GM10847 (cell line): ENCODE data around the gene CRKL.

Experiments used
- POLR2A ChIP-seq: IDR thresholded peaks from 2 replicates; pipeline ENCODE4 v1.6.1; 2011; ENCODE audit not compliant: insufficient read length; ENCODE audit errors: extremely low read depth

Gene CRKL, protein sequence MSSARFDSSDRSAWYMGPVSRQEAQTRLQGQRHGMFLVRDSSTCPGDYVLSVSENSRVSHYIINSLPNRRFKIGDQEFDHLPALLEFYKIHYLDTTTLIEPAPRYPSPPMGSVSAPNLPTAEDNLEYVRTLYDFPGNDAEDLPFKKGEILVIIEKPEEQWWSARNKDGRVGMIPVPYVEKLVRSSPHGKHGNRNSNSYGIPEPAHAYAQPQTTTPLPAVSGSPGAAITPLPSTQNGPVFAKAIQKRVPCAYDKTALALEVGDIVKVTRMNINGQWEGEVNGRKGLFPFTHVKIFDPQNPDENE

DNA sequence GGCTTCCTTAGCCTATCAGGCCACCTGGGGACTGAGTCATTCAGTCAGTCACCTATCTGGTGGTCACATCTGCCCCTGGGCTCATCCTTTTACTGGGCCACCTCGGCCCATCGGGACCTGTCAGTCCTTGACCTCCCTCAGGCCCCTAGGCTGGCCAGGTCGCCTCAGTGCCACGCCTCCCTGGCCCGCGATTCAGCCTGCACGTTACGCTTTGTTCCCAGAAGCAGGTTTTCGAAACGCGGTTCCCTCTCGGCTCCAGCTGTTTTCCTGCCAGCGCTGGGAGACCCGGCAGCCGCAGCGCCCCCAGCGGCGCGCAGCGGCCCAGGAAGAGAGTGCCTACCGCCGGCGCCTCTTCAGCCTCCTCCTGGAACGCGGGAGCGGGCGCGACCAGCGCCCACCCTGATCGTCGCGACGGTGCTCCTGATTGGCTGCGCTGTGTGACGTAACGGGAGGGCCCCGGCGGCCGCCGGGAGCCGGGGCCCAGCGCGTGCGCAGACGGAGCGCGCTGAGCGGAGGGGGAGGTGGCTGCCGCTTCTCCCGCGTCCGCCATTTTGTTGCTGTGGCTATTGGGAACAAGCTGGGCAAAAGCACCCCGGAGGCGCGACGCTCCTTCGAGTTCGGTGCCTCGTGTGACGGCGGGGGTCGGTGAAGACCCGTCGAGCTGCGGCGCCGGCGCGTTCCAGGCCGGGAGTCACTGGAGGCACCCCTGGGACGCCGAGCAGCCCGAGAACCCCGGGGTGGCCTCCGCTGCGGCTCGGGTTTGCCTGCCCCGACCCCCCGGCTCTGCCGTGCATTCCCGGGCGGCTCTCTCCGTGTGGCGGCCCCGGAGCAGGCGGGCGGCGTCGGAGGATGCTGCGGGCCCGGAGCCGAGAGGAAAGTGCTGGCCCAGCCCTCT lies at the start of gene CRKL:
Gene CRKL, plus strand, starts transcription at position 492 of the 895 bp plus-strand sequence. CDS start 528 bp downstream, outside the sequence.
- TF ChIP-seq POLR2A = peak; percentile 64

DNA sequence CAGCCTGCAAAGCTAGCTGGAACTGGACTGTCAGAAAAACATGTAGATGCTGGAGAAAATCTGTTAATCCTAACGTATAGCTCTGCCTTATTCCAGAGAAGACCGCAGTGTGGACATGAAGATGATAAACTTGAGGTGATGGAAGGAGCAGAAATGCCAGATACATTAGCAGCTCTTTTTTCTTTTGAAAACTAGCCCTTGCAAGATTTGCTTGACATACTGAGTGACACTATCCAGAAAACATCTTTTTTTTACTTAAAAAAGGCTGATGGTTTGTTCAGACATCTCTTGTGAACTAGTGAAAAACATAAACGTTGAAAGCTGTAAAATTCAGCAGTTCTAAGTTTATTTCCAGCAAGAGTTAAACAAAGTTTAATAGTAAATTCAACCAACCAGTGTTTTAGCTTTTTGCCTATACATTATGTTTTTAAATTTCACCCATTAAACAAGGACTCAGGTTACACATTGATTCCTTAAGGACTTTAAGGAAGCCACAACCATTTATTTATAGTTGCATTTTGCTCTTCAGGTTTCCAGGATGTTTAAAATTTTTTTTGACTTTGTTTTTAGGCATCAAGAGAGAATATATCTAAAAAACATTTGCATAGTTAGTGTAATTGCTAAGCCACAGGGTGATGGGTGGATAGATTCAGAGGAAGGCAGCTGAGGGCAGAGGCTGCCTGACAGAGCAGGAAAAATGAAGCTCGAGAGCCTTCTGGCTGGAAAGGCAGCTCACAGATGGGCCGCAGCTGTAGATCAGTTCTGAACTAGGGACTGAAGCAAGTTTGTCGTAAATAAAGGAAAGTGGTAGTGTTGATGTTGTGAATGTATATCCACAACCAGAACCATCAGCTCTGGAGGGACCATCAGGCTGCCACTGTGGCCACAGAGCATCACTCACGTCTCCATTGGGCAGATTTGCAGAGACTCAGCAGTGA lies 48.9 kb upstream of the CRKL start:
- no peak for TF ChIP-seq POLR2A

DNA sequence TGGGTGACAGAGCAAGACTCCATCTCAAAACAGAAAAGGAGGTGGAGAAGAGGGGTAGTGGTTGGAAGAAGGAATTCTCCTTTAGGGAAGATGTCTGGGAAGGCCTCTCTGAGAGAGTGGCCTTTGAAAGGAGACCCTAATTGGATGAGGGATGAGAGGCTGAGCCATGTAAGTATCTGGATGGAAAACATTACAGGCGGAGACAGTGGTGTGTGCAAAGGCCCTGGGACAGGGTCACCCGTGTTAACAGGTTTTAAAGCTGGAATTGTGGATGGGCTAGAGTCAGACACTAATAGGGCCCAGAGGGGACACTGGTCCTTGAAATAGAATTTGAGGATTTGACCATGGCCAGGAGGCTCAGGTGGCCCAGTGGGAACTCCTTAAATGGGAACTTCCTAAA lies 48.0 kb upstream of the CRKL start:
- no peak for TF ChIP-seq POLR2A

DNA sequence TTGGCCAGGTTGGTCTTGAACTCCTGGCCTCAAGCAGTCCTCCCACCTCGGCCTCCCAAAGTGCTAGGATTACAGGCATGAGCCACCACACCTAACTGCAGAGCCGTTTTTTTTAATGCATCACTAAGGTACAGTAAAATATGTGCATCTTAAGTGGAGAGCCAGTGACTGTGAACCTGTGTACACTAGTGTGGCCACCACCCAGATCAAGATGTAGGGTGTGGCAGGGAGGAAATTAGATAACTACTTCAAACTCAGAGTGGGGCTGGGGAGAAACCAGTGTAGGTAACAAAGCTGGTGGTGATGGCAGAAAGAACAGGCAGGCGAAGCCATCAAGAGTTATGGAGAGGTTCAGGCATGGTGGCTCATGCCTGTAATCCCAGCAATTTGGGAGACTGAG lies 44.0 kb upstream of the CRKL start:
- TF ChIP-seq POLR2A = no peak

DNA sequence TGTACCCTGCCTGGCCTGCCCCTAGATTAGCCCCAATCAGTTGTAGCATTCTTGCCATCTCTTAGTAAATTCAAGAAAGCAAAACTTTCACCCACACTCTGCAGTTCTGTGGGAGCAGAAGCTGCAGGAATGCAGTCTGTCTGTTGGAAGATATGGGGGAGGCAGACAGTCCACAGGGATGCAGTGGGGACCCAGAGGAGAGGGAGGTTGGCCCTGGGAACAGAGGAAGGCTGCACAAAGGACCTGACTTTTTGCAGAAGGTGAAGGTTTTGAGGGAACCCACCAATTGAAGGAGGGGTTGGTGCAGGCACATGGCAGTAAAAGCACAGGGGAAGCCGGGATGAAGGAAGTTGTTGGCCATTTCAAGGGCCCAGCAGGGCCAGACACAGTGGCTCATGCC lies 41.9 kb upstream of the CRKL start:
- no peak for TF ChIP-seq POLR2A

DNA sequence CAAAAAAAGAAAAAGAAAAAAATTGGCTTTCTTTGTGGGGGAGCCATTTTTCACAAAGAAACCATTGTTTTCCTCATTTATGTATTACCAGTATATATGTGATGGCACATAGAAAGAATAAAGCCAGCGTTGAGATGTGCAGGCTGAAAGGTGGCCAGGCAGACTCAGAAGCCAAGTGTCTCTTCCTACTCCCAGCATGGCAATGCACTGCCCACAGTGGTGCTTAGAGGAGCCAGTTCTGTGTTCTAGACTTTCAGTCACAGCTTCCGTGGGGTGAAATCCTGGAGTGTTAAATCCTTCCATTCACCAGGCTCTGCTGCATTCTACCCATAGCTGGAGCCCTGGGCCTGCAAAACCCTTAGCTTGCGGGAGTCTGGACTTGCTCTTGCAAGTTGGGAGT lies 39.5 kb upstream of the CRKL start:
- TF ChIP-seq POLR2A = no peak

DNA sequence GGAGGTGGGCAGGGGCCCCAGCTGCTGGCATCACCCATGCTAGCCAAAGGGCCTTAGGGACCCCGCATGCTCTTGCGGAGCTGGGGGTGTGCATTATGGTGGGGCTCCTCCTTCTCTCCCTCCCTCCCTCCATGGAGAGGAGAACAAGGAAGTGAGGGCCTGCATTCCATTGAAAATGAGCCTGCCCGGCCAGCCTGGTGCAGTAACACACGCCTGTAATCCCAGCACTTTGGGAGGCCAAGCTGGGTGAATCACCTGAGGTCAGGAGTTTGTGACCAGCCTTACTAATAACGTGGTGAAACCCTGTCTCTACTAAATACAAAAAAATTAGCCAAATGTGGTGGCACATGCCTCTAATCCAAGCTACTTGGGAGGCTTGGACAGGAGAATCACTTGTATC lies 36.0 kb upstream of the CRKL start:
- no peak for TF ChIP-seq POLR2A

DNA sequence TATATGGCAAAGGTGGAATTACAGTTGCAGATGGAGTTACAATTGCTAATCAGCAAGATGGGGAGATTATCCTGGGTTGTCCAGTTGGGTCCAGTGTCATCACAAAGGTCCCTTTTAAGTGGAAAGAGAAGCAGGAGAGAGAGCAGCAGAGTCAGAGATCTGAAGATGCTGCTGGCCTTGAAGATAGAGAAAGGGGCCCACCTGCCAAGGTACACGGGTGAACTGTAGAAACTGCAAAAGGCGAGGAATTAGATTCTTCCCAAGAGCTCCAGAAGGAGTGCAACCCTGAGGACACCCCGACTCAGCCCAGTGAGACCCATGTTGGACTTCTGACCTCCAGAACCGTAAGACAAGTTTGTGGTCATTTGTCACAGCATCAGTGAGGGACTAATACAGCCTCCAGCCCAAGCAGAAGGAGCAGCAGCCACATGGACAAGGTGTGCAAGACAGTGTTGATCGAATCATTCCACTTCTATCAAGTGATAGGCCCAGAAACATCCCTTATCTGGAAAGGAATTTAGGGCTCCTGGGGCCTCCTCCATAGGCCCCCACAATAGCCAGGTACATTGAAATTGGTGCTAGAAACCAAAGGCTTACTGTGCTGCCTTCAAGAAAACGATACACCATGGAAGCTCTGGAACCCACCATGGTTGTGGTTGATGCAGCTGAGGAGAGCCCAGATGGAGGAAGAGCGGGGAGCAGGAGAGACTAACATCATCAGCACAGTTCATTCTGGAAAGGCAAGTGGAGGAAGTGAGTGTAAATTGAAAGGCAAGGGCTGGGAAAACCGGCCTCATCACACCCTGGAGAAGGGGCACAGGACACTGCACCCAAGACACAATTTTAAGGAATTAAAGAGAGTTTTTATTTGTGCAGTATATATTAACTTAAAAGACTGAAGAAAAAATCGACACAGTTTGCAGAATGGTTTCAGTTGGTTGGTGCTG lies 35.1 kb upstream of the CRKL start:
- no peak for TF ChIP-seq POLR2A

DNA sequence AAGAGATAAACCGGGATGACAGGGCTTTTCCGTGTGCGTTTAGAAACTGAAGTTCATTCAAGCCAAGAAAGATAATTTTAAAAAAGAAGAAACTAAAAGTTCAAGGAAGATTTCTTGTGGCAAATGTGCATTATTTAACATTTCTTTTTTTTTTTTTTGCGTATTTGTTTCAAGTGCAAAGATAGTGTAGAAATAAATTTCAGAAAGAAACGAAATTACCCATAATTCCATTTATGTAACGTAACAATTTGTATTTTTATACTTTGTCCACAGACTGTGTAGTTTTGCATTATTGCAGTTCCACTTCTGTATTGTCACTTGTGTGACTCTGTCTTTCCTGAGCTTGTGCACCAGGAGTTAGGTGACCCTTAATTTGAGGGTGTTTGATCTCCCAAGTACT lies 34.4 kb upstream of the CRKL start:
- no peak for TF ChIP-seq POLR2A

DNA sequence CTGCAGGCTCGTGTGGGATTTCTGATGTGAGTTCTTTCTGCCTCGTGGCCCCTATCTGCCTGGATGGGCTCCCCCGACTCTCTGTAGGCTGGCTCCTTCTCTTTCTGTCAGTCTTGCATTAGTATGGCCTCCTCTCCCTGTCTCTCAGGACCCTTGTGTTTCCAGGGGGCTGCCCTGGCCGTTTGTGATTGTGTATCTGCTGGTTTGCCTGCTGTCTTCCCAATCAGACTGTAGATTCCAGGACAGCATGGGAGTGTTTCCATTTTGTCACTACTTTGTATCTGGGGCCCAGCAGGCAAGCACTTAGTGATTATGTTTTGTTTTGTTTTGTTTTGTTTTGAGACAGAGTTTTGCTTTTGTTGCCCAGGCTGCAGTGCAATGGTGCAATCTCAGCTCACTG lies 32.8 kb upstream of the CRKL start:
- TF ChIP-seq POLR2A = no peak

DNA sequence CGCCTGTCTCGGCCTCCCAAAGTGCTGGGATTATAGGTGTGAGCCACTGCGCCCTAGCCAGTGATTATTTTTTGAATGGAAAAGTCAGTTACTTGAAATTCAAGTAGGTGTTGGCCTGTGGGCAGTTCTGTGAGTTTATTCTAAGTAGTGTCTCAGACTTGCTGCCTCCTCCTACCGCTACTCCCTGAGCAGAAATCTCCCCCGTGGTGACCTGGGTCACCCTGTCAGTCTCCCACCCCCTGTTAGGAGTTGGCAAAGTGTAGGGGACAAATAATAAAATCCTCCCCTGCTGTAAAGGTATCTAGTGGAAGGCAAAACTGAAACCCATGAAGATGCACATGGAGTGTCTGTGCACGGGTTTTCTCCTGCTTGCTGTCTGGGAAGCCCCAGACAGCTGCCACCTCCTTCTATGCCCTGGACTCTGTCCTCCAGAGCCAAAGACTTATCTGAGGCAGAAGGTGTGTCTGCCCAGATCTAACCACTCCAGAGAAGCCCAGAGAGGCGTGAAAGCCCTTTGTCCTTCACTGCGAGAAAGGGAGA lies 32.1 kb upstream of the CRKL start:
- no peak for TF ChIP-seq POLR2A

DNA sequence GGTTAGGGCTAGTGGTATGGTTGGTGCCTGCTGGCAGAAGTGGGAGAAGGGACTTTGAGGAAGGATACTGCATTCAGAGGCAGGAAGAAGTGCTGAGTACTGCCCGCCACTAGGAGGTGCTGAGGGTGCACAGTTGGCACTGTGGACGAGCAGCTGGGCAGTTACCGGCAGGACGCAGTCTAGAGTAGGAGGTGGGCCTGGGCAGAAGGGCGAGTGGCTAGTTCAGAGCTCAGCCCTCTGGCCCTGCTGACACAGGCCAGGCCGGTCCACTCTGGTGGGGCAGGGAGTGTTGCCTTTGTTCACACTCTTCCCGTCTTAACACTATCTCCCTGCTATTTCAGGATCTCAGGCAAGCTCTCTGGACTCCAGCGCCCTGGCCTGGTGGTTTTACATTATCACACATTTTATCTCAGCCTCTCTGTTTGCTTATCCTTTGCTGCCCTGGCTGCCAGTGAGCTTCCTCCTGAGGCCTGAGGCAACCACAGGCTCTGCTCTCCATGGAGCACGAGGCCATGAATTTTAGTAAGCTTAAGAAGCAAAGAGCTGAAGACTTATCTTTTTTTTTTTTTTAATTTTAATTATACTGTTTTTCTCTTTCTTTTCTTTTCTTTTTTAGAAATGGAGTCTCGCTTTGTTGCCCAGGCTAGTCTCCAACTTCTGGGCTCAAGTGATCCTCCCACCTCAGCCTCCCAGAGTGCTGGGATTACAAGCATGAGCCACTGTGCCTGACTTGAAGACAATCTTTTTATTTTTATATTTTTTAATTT lies 31.5 kb upstream of the CRKL start:
- no peak for TF ChIP-seq POLR2A

DNA sequence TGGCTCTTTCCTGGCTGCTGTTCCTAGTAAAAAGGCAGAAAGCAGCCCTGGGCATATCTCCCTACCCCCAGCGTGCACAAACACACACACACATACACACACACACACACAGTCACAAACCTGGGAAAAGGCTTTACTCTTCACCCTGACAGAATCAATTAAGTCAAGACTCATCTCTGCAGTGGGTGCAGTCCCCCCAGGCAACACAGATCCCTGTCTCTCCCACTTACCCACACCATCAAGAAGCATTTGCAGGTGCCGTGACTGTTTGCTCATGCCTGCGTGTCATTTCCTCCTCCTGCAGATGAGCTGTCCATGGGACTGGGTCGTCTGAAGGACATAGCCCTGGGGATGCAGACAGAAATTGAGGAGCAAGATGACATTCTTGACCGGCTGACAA lies 29.8 kb upstream of the CRKL start:
- TF ChIP-seq POLR2A = no peak
